ENCODE results near the gene ZCCHC17. TPM values are rescaled to one million over a fixed set of nuclear protein-coding genes. Genes with fewer than 3 reads are reported as not detected.

Gene ZCCHC17
- total RNA-seq, 1 donor from 2014 or later: 19.8 TPM

DNA sequence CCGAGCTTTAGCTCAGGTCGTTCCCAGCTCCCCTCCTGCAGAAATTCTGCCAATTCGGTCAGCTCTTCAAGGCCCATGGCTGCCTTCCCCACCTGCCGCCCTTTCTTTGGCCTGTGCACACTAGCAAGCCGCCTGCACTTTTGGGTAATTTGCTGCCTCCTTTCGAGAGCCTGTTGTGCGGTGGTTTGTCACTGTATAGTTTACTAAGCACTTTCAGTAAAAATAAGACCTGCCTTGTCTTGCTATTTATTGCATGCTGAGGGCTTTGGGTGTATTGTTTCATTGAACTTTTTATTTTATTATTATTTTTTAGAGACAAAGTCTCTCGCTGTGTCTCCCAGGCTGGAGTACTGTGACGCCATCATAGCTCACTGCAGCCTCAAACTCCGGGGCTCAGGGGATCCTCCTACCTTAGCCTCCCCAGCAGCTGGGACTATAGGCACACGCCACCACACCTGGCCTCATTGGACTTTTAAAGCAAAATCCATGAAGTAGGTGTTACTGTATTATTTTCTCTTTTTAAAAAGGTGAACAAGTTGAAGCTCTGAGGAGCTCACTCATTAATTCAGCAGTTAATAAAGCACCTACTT lies 77.2 kb downstream of the ZCCHC17 start:
- peaks cover 36 to 56% (median 52%) of the 10 kb centered on the region in 3 donors for H3K4me1 ChIP-seq (ENCODE audit: control insufficient read depth in 3 of 3, insufficient read depth in 3 of 3, low read length in 3 of 3)
- peak overlapping the region; percentile 54 to 98 (median 69) for H3K9ac ChIP-seq (ENCODE audit: low read depth in 1 of 3, low read length in 3 of 3)
- H3K27me3 ChIP-seq (ENCODE audit: control insufficient read depth in 3 of 3, insufficient read depth in 3 of 3, low read length in 3 of 3): no peaks in the 10 kb centered on the region
- peak overlapping the region; percentile 97 for H3K27ac ChIP-seq (ENCODE audit: low read depth, low read length)
- peak overlapping the region; percentile 45 to 99 (median 86) for H3K4me3 ChIP-seq (ENCODE audit: low read length in 3 of 3)
- peaks cover 0 to 24% (median 3%) of the 10 kb centered on the region in 3 donors for H3K36me3 ChIP-seq (ENCODE audit: control insufficient read depth in 3 of 3, insufficient read depth in 3 of 3, low read length in 3 of 3)
- H3K9me3 ChIP-seq (ENCODE audit: control insufficient read depth in 3 of 3, low read length in 3 of 3): no peaks in the 10 kb centered on the region

- Histone ChIP-seq H3K4me3 (ENCODE audit: low read length in 3 of 3) (peak overlapping the region in 1 of 3 donors; percentile 23), H3K4me1 (ENCODE audit: control insufficient read depth in 3 of 3, insufficient read depth in 3 of 3, low read length in 3 of 3) (peaks cover 35 to 55% (median 45%) of the 10 kb centered on the region in 3 donors), H3K27ac (ENCODE audit: low read depth, low read length) (peak overlapping the region; percentile 97), H3K27me3 (ENCODE audit: control insufficient read depth in 3 of 3, insufficient read depth in 3 of 3, low read length in 3 of 3) (no peaks in the 10 kb centered on the region), H3K36me3 (ENCODE audit: control insufficient read depth in 3 of 3, insufficient read depth in 3 of 3, low read length in 3 of 3) (peaks cover 0 to 22% (median 3%) of the 10 kb centered on the region in 3 donors), H3K9me3 (ENCODE audit: control insufficient read depth in 3 of 3, low read length in 3 of 3) (no peaks in the 10 kb centered on the region), H3K9ac (ENCODE audit: low read depth in 1 of 3, low read length in 3 of 3) (peak overlapping the region in 2 of 3 donors; percentile 36 to 98)
Measured at GRCh38 chr1:31374511-31375196, 77.8 kb downstream of the ZCCHC17 start.

DNA sequence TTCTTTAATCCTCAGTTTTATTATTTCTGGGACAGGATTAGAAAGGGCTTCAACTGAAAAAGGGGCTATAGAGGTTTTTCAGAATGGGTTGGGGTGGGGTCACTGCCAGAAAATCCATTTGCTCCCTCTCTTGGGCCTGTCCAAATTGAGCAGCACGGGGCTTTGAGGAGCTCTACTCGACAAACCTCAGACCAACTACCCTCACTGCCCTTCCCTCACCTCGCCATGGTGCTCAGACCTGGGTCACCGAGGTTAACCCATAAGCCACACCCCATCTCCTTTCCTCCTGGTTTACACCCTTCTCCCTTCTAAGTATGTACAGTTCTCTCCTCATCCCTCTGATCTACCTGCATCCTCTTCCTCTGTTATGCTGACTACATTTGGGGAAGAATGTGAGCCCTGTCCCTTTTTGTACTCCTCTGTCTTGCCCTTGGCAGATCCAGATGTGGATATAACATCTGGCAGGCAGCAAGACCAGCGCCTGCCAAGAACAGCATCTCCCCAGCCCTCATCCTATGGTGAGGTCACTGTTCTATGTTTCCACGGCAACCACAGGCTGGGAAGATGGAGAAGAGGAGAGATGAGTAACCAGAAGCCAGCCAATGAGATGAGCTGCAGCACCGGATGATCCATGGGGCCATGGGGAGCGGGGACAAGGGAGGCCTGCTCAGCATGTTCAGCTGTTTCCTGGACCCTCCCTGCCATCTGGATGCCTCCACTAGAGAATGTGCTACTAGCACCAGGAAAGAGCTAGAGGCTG lies 79.7 kb downstream of the ZCCHC17 start:
- H3K27ac ChIP-seq (ENCODE audit: low read depth, low read length): no peak overlapping the region

DNA sequence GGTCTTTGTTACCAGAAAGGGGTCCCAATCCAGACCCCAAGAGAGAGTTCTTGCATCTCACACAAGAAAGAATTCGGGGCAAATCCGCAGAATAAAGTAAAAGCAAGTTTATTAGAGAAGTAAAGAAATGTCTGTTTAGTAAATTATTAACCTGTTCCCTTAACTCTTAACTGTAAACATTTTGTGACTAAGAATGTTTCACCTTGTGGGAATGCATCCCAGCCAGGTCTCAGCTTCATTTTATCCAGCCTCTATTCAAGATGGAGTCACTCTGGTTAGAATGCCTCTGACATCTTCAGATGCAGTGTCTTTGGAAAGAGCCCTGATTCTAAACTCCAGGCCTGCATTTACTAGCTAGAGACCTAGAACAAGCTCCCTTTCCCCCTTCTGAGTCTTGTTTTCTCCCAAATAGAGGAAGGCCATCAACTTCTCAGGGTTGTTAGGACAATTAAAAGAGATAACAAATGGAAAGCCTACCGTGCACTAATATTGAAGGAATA lies 80.6 kb downstream of the ZCCHC17 start:
- peaks cover 0 to 3% (median 0%) of the 10 kb centered on the region in 3 donors for H3K36me3 ChIP-seq (ENCODE audit: control insufficient read depth in 3 of 3, insufficient read depth in 3 of 3, low read length in 3 of 3)
- H3K9me3 ChIP-seq (ENCODE audit: control insufficient read depth in 3 of 3, low read length in 3 of 3): no peaks in the 10 kb centered on the region
- H3K9ac ChIP-seq (ENCODE audit: low read depth in 1 of 3, low read length in 3 of 3): no peak overlapping the region
- no peak overlapping the region for H3K4me3 ChIP-seq (ENCODE audit: low read length in 3 of 3)
- no peak overlapping the region for H3K27ac ChIP-seq (ENCODE audit: low read depth, low read length)
- no peaks in the 10 kb centered on the region for H3K27me3 ChIP-seq (ENCODE audit: control insufficient read depth in 3 of 3, insufficient read depth in 3 of 3, low read length in 3 of 3)
- H3K4me1 ChIP-seq (ENCODE audit: control insufficient read depth in 3 of 3, insufficient read depth in 3 of 3, low read length in 3 of 3): peaks cover 40 to 57% (median 56%) of the 10 kb centered on the region in 3 donors

More for the DNA sequence above, 79.7 kb downstream of the ZCCHC17 start:
- Histone ChIP-seq H3K36me3 (ENCODE audit: control insufficient read depth in 3 of 3, insufficient read depth in 3 of 3, low read length in 3 of 3) (peaks cover 0 to 9% (median 0%) of the 10 kb centered on the region in 3 donors), H3K27me3 (ENCODE audit: control insufficient read depth in 3 of 3, insufficient read depth in 3 of 3, low read length in 3 of 3) (no peaks in the 10 kb centered on the region), H3K9ac (ENCODE audit: low read depth in 1 of 3, low read length in 3 of 3) (no peak overlapping the region), H3K4me1 (ENCODE audit: control insufficient read depth in 3 of 3, insufficient read depth in 3 of 3, low read length in 3 of 3) (peaks cover 40 to 56% (median 50%) of the 10 kb centered on the region in 3 donors), H3K9me3 (ENCODE audit: control insufficient read depth in 3 of 3, low read length in 3 of 3) (no peaks in the 10 kb centered on the region), H3K4me3 (ENCODE audit: low read length in 3 of 3) (no peak overlapping the region)

DNA sequence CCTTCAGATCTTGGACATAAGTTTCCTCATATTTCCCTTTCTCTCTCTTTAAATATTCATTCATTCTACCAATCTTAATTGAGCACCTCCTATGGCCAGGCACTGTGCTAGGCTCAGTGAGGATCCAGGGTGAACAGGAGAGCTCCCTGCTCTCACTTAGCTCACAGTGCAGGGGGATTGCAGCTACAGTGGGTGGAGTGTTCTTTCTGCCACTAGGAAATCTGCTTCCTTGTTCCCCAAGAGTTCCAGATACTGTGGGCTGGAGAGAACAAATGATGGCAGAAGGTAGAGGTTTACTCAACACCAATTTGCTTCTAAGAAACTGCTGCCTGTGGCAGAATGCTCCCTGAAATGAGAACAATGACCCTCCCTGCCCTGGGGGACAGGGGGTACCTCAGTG lies 81.2 kb downstream of the ZCCHC17 start:
- Histone ChIP-seq H3K9ac (ENCODE audit: low read depth in 1 of 3, low read length in 3 of 3) (no peak overlapping the region), H3K9me3 (ENCODE audit: control insufficient read depth in 3 of 3, low read length in 3 of 3) (no peaks in the 10 kb centered on the region), H3K27ac (ENCODE audit: low read depth, low read length) (no peak overlapping the region), H3K36me3 (ENCODE audit: control insufficient read depth in 3 of 3, insufficient read depth in 3 of 3, low read length in 3 of 3) (no peaks in the 10 kb centered on the region), H3K27me3 (ENCODE audit: control insufficient read depth in 3 of 3, insufficient read depth in 3 of 3, low read length in 3 of 3) (no peaks in the 10 kb centered on the region), H3K4me3 (ENCODE audit: low read length in 3 of 3) (no peak overlapping the region), H3K4me1 (ENCODE audit: control insufficient read depth in 3 of 3, insufficient read depth in 3 of 3, low read length in 3 of 3) (peaks cover 40 to 57% (median 55%) of the 10 kb centered on the region in 3 donors)

- H3K9me3 ChIP-seq (ENCODE audit: control insufficient read depth in 3 of 3, low read length in 3 of 3): no peaks in the 10 kb centered on the region
- no peak overlapping the region for H3K4me3 ChIP-seq (ENCODE audit: low read length in 3 of 3)
- H3K36me3 ChIP-seq (ENCODE audit: control insufficient read depth in 3 of 3, insufficient read depth in 3 of 3, low read length in 3 of 3): no peaks in the 10 kb centered on the region
- peak overlapping the region in 1 of 3 donors; percentile 33 for H3K9ac ChIP-seq (ENCODE audit: low read depth in 1 of 3, low read length in 3 of 3)
- H3K27me3 ChIP-seq (ENCODE audit: control insufficient read depth in 3 of 3, insufficient read depth in 3 of 3, low read length in 3 of 3): no peaks in the 10 kb centered on the region
- peak overlapping the region; percentile 82 for H3K27ac ChIP-seq (ENCODE audit: low read depth, low read length)
- H3K4me1 ChIP-seq (ENCODE audit: control insufficient read depth in 3 of 3, insufficient read depth in 3 of 3, low read length in 3 of 3): peaks cover 34 to 59% (median 56%) of the 10 kb centered on the region in 3 donors
Measured at GRCh38 chr1:31380181-31380580, 83.3 kb downstream of the ZCCHC17 start.

- Histone ChIP-seq H3K4me3 (ENCODE audit: low read length in 3 of 3) (peak overlapping the region in 1 of 3 donors; percentile 41), H3K4me1 (ENCODE audit: control insufficient read depth in 3 of 3, insufficient read depth in 3 of 3, low read length in 3 of 3) (peaks cover 34 to 63% (median 63%) of the 10 kb centered on the region in 3 donors), H3K27me3 (ENCODE audit: control insufficient read depth in 3 of 3, insufficient read depth in 3 of 3, low read length in 3 of 3) (no peaks in the 10 kb centered on the region), H3K9me3 (ENCODE audit: control insufficient read depth in 3 of 3, low read length in 3 of 3) (no peaks in the 10 kb centered on the region), H3K27ac (ENCODE audit: low read depth, low read length) (peak overlapping the region; percentile 82), H3K36me3 (ENCODE audit: control insufficient read depth in 3 of 3, insufficient read depth in 3 of 3, low read length in 3 of 3) (no peaks in the 10 kb centered on the region), H3K9ac (ENCODE audit: low read depth in 1 of 3, low read length in 3 of 3) (peak overlapping the region; percentile 45 to 73 (median 58))
Measured at GRCh38 chr1:31381394-31382294, 84.8 kb downstream of the ZCCHC17 start.

- Histone ChIP-seq H3K27me3 (ENCODE audit: control insufficient read depth in 3 of 3, insufficient read depth in 3 of 3, low read length in 3 of 3) (no peaks in the 10 kb centered on the region), H3K27ac (ENCODE audit: low read depth, low read length) (peak overlapping the region; percentile 82), H3K4me3 (ENCODE audit: low read length in 3 of 3) (peak overlapping the region in 1 of 3 donors; percentile 45), H3K9me3 (ENCODE audit: control insufficient read depth in 3 of 3, low read length in 3 of 3) (no peaks in the 10 kb centered on the region), H3K4me1 (ENCODE audit: control insufficient read depth in 3 of 3, insufficient read depth in 3 of 3, low read length in 3 of 3) (peaks cover 34 to 63% (median 63%) of the 10 kb centered on the region in 3 donors), H3K9ac (ENCODE audit: low read depth in 1 of 3, low read length in 3 of 3) (peak overlapping the region; percentile 0 to 73 (median 58)), H3K36me3 (ENCODE audit: control insufficient read depth in 3 of 3, insufficient read depth in 3 of 3, low read length in 3 of 3) (no peaks in the 10 kb centered on the region)
Measured at GRCh38 chr1:31382379-31382989, 85.7 kb downstream of the ZCCHC17 start.

GRCh38 chr1:31383967-31384366 lies 87.1 kb downstream of the ZCCHC17 start:
- peaks cover 34 to 63% (median 63%) of the 10 kb centered on the region in 3 donors for H3K4me1 ChIP-seq (ENCODE audit: control insufficient read depth in 3 of 3, insufficient read depth in 3 of 3, low read length in 3 of 3)
- H3K4me3 ChIP-seq (ENCODE audit: low read length in 3 of 3): no peak overlapping the region
- peak overlapping the region in 2 of 3 donors; percentile 40 to 45 for H3K9ac ChIP-seq (ENCODE audit: low read depth in 1 of 3, low read length in 3 of 3)
- peak overlapping the region; percentile 82 for H3K27ac ChIP-seq (ENCODE audit: low read depth, low read length)
- no peaks in the 10 kb centered on the region for H3K27me3 ChIP-seq (ENCODE audit: control insufficient read depth in 3 of 3, insufficient read depth in 3 of 3, low read length in 3 of 3)
- no peaks in the 10 kb centered on the region for H3K9me3 ChIP-seq (ENCODE audit: control insufficient read depth in 3 of 3, low read length in 3 of 3)
- no peaks in the 10 kb centered on the region for H3K36me3 ChIP-seq (ENCODE audit: control insufficient read depth in 3 of 3, insufficient read depth in 3 of 3, low read length in 3 of 3)

All from skeletal muscle tissue (tissue), 4 donors.